GM19328 (cell line): ENCODE results near the gene ING3.
"Not testable (repeated sequence)": the region's sequence is repeated elsewhere in the genome, so short reads cannot be mapped to it uniquely, and the experiment has no call there.

Experiments used
- ATAC-seq: cut with Tn5 transposase; IDR thresholded peaks from one replicate; pipeline ENCODE4 v1.9.1; 2021; ENCODE audit warnings: mild to moderate bottlenecking, moderate library complexity; ENCODE audit not compliant: unreplicated experiment

The ING3 gene

GRCh38 chr7:121002048-121002756, 51.6 kb downstream of the ING3 start:
- ATAC-seq, result no peak

GRCh38 chr7:121002757-121003200, 52.2 kb downstream of the ING3 start:
- ATAC-seq, result no peak

- no peak for ATAC-seq
These were observed 53.6 kb downstream of the ING3 start for GRCh38 chr7:121003986-121004685.

GRCh38 chr7:121005058-121005457, 54.5 kb downstream of the ING3 start:
- ATAC-seq, result not testable (repeated sequence)

GRCh38 chr7:121005996-121006584, 55.5 kb downstream of the ING3 start:
- no peak for ATAC-seq

- no peak for ATAC-seq
These were observed 56.2 kb downstream of the ING3 start for GRCh38 chr7:121006711-121007315.

- no peak for ATAC-seq
These were observed 58.2 kb downstream of the ING3 start for GRCh38 chr7:121008816-121009215.

- no peak for ATAC-seq
These were observed 60.8 kb downstream of the ING3 start for GRCh38 chr7:121011401-121011800.

GRCh38 chr7:121012170-121012874, 61.7 kb downstream of the ING3 start:
- no peak for ATAC-seq

GRCh38 chr7:121012919-121013318, 62.3 kb downstream of the ING3 start:
- ATAC-seq, result no peak

- no peak for ATAC-seq
These were observed 65.0 kb downstream of the ING3 start for GRCh38 chr7:121015560-121015959.

GRCh38 chr7:121016966-121017365, 66.4 kb downstream of the ING3 start:
- no peak for ATAC-seq

- ATAC-seq, result no peak
These were observed 67.0 kb downstream of the ING3 start for GRCh38 chr7:121017586-121017985.

GRCh38 chr7:121019018-121019417, 68.4 kb downstream of the ING3 start:
- no peak for ATAC-seq

GRCh38 chr7:121020249-121020988, 69.8 kb downstream of the ING3 start:
- no peak for ATAC-seq

- no peak for ATAC-seq
These were observed 70.7 kb downstream of the ING3 start for GRCh38 chr7:121020989-121021969.

GRCh38 chr7:121023194-121023593, 72.6 kb downstream of the ING3 start:
- no peak for ATAC-seq

GRCh38 chr7:121023683-121024511, 73.3 kb downstream of the ING3 start:
- ATAC-seq, result no peak
